Calu3 (cell line): Measurements from ENCODE around the gene HNRNPA2B1. TPM values are rescaled to one million over a fixed set of nuclear protein-coding genes. Genes with fewer than 3 reads are reported as not detected.
"Not testable (repeated sequence)": the region's sequence is repeated elsewhere in the genome, so short reads cannot be mapped to it uniquely, and the experiment has no call there.

ENCODE experiments used
- BruUV-seq: library from RNA; stranded (reverse); fragments of 400-500 nt; replicated peaks from 2 replicates; lab custom pipeline; 2021; lab: Mats Ljungman, UMichigan
- CTCF ChIA-PET: fragments of 300-600 bp; sonication (Branson Sonifier 250); formaldehyde crosslinking; loops from one replicate; lab custom pipeline; 2022; ENCODE audit warnings: antibody characterized with exemption; lab: Charles Lee
- DNase-seq: peaks from one replicate; pipeline ENCODE4 v3.0.0; 2022
- H3K27ac Mint-ChIP-seq: one replicate; pipeline ENCODE4 v1.8.0; 2022; ENCODE audit warnings: mixed read lengths; ENCODE audit not compliant: unreplicated experiment
- H3K27me3 Mint-ChIP-seq: one replicate; pipeline ENCODE4 v1.8.0; 2022; ENCODE audit warnings: mixed read lengths; ENCODE audit not compliant: unreplicated experiment
- H3K36me3 Mint-ChIP-seq: one replicate; pipeline ENCODE4 v1.8.0; 2022; ENCODE audit warnings: mild to moderate bottlenecking, moderate library complexity, mixed read lengths; ENCODE audit not compliant: insufficient read depth, unreplicated experiment
- H3K4me1 Mint-ChIP-seq: one replicate; pipeline ENCODE4 v1.8.0; 2022; ENCODE audit warnings: mild to moderate bottlenecking, low read depth, mixed read lengths; ENCODE audit not compliant: unreplicated experiment
- H3K4me3 Mint-ChIP-seq: one replicate; pipeline ENCODE4 v1.8.0; 2022; ENCODE audit warnings: mild to moderate bottlenecking, low read depth, moderate library complexity, mixed read lengths; ENCODE audit not compliant: unreplicated experiment
- H3K9me3 Mint-ChIP-seq: one replicate; pipeline ENCODE4 v1.8.0; 2022; ENCODE audit warnings: low read depth, mixed read lengths; ENCODE audit not compliant: unreplicated experiment
- CTCF ChIP-seq: fragments of 200-600 bp; IDR thresholded peaks from one replicate; pipeline ENCODE4 v1.8.0; 2022; ENCODE audit warnings: antibody characterized with exemption; ENCODE audit not compliant: unreplicated experiment
- intact Hi-C: fragments of 100-400 bp; cut with micrococcal nuclease; formaldehyde crosslinking; loops from one replicate; pipeline ENCODE4 v1.10.0; 2022; ENCODE audit not compliant: unreplicated experiment
- total RNA-seq: library from RNA; stranded (reverse); gene quantifications from 2 replicates; pipeline ENCODE4 v1.2.3, GENCODE V29; 2022

HNRNPA2B1 gene
- total RNA-seq, 1 experiment from 2014 or later, result 924 TPM

GRCh38 chr7:26179422-26179821 lies 21.1 kb downstream of the HNRNPA2B1 start:
- Mint-ChIP-seq H3K27me3 (no peaks in the 10 kb centered on the region), H3K4me1 (peaks cover 45% of the 10 kb centered on the region), H3K4me3 (no peak overlapping the region), H3K27ac (peak overlapping the region; percentile 41), H3K36me3 (peaks cover 79% of the 10 kb centered on the region), H3K9me3 (no peaks in the 10 kb centered on the region)
- intact Hi-C loops, result no loop called here
- CTCF ChIA-PET, result interaction anchor here (0.6 to 2.2 kb wide), 4 partner anchors 23 to 762 kb away, joined by 3 to 9 read pairs (median 4); no protein-coding TSS in a partner anchor
- BruUV-seq, result no TSS peak
- no peak for DNase-seq
- no peak for TF ChIP-seq CTCF

GRCh38 chr7:26178272-26178960 lies 22.1 kb downstream of the HNRNPA2B1 start:
- Mint-ChIP-seq H3K4me1 (peaks cover 45% of the 10 kb centered on the region), H3K9me3 (no peaks in the 10 kb centered on the region), H3K27me3 (no peaks in the 10 kb centered on the region), H3K27ac (peak overlapping the region; percentile 41), H3K4me3 (no peak overlapping the region), H3K36me3 (peaks cover 75% of the 10 kb centered on the region)
- no TSS peak for BruUV-seq
- TF ChIP-seq CTCF, result no peak
- intact Hi-C loops, result no loop called here
- DNase-seq, result no peak
- CTCF ChIA-PET, result no interaction called here

- Mint-ChIP-seq H3K27ac (peak overlapping the region; percentile 63), H3K36me3 (peaks cover 74% of the 10 kb centered on the region), H3K4me1 (peaks cover 50% of the 10 kb centered on the region)
- DNase-seq, H3K27me3 Mint-ChIP-seq, intact Hi-C loops, H3K4me3 Mint-ChIP-seq, BruUV-seq, H3K9me3 Mint-ChIP-seq, CTCF ChIA-PET: not testable (repeated sequence)
Observed at GRCh38 chr7:26177269-26177668, 23.3 kb downstream of the HNRNPA2B1 start.

GRCh38 chr7:26176696-26177095 lies 23.9 kb downstream of the HNRNPA2B1 start:
- H3K4me3 Mint-ChIP-seq, H3K9me3 Mint-ChIP-seq, H3K27me3 Mint-ChIP-seq, CTCF ChIA-PET, BruUV-seq, H3K27ac Mint-ChIP-seq, intact Hi-C loops, DNase-seq: not testable (repeated sequence)
- peaks cover 46% of the 10 kb centered on the region for H3K4me1 Mint-ChIP-seq
- H3K36me3 Mint-ChIP-seq, result peaks cover 71% of the 10 kb centered on the region

GRCh38 chr7:26175903-26176302 lies 24.6 kb downstream of the HNRNPA2B1 start:
- CTCF ChIA-PET, result interaction anchor here (0.6 kb wide), 1 partner anchor 95 kb away, joined by 3 read pairs; no protein-coding TSS in a partner anchor
- not testable (repeated sequence) for H3K9me3 Mint-ChIP-seq

More at GRCh38 chr7:26175903-26176302, 24.6 kb downstream of the HNRNPA2B1 start:
- peaks cover 40% of the 10 kb centered on the region for H3K4me1 Mint-ChIP-seq
- H3K27me3 Mint-ChIP-seq, H3K27ac Mint-ChIP-seq, H3K4me3 Mint-ChIP-seq, intact Hi-C loops, BruUV-seq, DNase-seq: not testable (repeated sequence)
- peaks cover 68% of the 10 kb centered on the region for H3K36me3 Mint-ChIP-seq
